OCI-LY3 (cell line): ENCODE measurements around the gene WNT6.

Experiments
- CTCF ChIP-seq: fragments of 200-600, 300-600 bp; sonication (generic); IDR thresholded peaks from 2 replicates; pipeline ENCODE4 v1.5.1; 2014; ENCODE audit warnings: antibody characterized with exemption, low read length, low read depth
- EZH2phosphoT487 ChIP-seq: fragments of 200-600 bp; shearing (Covaris generic); IDR thresholded peaks from 2 replicates; pipeline ENCODE4 v1.6.1; 2018; ENCODE audit warnings: antibody characterized with exemption, mixed run types, low read depth

- TF ChIP-seq CTCF (no peak), EZH2phosphoT487 (no peak)
Measured at GRCh38 chr2:218863021-218863520, 3.5 kb downstream of the WNT6 start.
